K562 (cell line): ENCODE measurements around the gene CLTA. TPM values are rescaled to one million over a fixed set of nuclear protein-coding genes. Genes with fewer than 3 reads are reported as not detected.

Source experiments
- ATAC-seq: fragments of 200-7000 bp; cut with Tn5 transposase; 3 replicates; pipeline ENCODE4 v1.9.1; 2020; ENCODE audit warnings: moderate library complexity
- BruUV-seq: library from RNA; stranded (reverse); fragments of 400-500 nt; replicated peaks from 2 replicates; lab custom pipeline; 2021; lab: Mats Ljungman, UMichigan
- CTCF ChIA-PET: fragments of 300-600 bp; formaldehyde crosslinking; extraction: SDS; loops from one replicate; lab custom pipeline; 2021; ENCODE audit warnings: low intra/inter-chr PET ratio; lab: Yijun Ruan, JAX
- POLR2A ChIA-PET: fragments of 300-600, 350-650 bp; sonication (Branson Sonifier 250); formaldehyde crosslinking; extraction: SDS; loops from one replicate; lab custom pipeline; 2021; ENCODE audit warnings: antibody characterized with exemption, inconsistent platforms; lab: Yijun Ruan, JAX
- DNase-seq, 4 experiments: peaks; one replicate each; pipeline versions ENCODE4 v3.0.0 to v3.0.0-alpha.2; 2011 to 2018; ENCODE audit warnings: low spot score in 3 of 4, mixed read lengths in 3 of 4; ENCODE audit errors: extremely low read depth in 1 of 4
- FAIRE-seq: peaks from 2 replicates; lab custom pipeline; 2011; peaks lifted over from hg19 to GRCh38; lab: Jason Lieb, UNC
- H2AFZ ChIP-seq: 2 replicates; pipeline ENCODE4 v1.6.0; 2011; ENCODE audit warnings: low read depth, low read length, control low read depth, inconsistent platforms
- H3K27ac ChIP-seq: fragments of 200-600 bp; 3 replicates; pipeline ENCODE4 v1.8.0; 2011; ENCODE audit warnings: low read depth, mild to moderate bottlenecking, control low read depth, inconsistent platforms, low read length, moderate library complexity, mixed read lengths; ENCODE audit errors: extremely low read depth
- H3K27me3 ChIP-seq, 2 experiments: fragments of 300-600 bp in 1 of 2; 2 replicates in 1 of 2; 3 replicates in 1 of 2; pipeline versions ENCODE4 v1.6.0 to v1.8.0; 2011; ENCODE audit warnings: inconsistent platforms in 2 of 2, low read length in 2 of 2, mild to moderate bottlenecking in 1 of 2, mixed read lengths in 1 of 2, moderate library complexity in 1 of 2; ENCODE audit not compliant: control insufficient read depth in 2 of 2, insufficient read depth in 2 of 2
- H3K36me3 ChIP-seq: fragments of 300-600 bp; 3 replicates; pipeline ENCODE4 v1.8.0; 2011; ENCODE audit warnings: mild to moderate bottlenecking, low read length, inconsistent platforms; ENCODE audit not compliant: control insufficient read depth, insufficient read depth
- H3K4me1 ChIP-seq, 2 experiments: fragments of 200-600 bp in 1 of 2; replicated peaks in 1 of 2; 2 replicates in 1 of 2; 3 replicates in 1 of 2; pipeline versions ENCODE4 v1.5.1 to v1.8.0; 2011; ENCODE audit warnings: inconsistent platforms in 2 of 2, low read length in 2 of 2, mild to moderate bottlenecking in 1 of 2, mixed read lengths in 1 of 2, moderate library complexity in 1 of 2; ENCODE audit not compliant: control insufficient read depth in 2 of 2, insufficient read depth in 2 of 2
- H3K4me2 ChIP-seq: 2 replicates; pipeline ENCODE4 v1.6.1; 2011; ENCODE audit warnings: low read length, control low read depth, inconsistent platforms, mixed read lengths; ENCODE audit not compliant: insufficient read depth
- H3K4me3 ChIP-seq: fragments of 200-600 bp; sonication (generic), shearing (Covaris generic); 2 replicates; pipeline ENCODE4 v1.5.1; 2016; ENCODE audit warnings: control low read depth, inconsistent platforms
- H3K79me2 ChIP-seq: fragments of 200-600 bp; 3 replicates; pipeline ENCODE4 v1.8.0; 2011; ENCODE audit warnings: low read length, inconsistent platforms; ENCODE audit not compliant: control insufficient read depth, insufficient read depth
- H3K9ac ChIP-seq, 2 experiments: 2 replicates each; pipeline versions ENCODE4 v1.6.0 to v1.6.1; 2011; ENCODE audit warnings: low read depth in 2 of 2, low read length in 2 of 2, control low read depth in 1 of 2, inconsistent platforms in 1 of 2, mild to moderate bottlenecking in 1 of 2, mixed read lengths in 1 of 2; ENCODE audit not compliant: insufficient read depth in 1 of 2
- H3K9me1 ChIP-seq: one replicate; pipeline ENCODE4 v1.6.0; 2011; ENCODE audit warnings: inconsistent platforms, mild to moderate bottlenecking, low read length, moderate library complexity; ENCODE audit not compliant: control insufficient read depth, insufficient read depth
- H3K9me3 ChIP-seq: replicated peaks from 2 replicates; pipeline ENCODE4 v1.5.1; 2011; ENCODE audit warnings: low read depth, low read length, inconsistent platforms; ENCODE audit not compliant: control insufficient read depth, insufficient read depth
- H4K20me1 ChIP-seq: replicated peaks from 2 replicates; pipeline ENCODE4 v1.6.1; 2011; ENCODE audit warnings: low read length, inconsistent platforms, mixed read lengths; ENCODE audit not compliant: control insufficient read depth, insufficient read depth
- ARID1B ChIP-seq: fragments of 450-650 bp; IDR thresholded peaks from 2 replicates; pipeline ENCODE4 v1.6.1; 2016; ENCODE audit warnings: antibody characterized with exemption, mild to moderate bottlenecking, inconsistent platforms
- KAT2B ChIP-seq: IDR thresholded peaks from one replicate; pipeline ENCODE4 v1.6.1; 2012; ENCODE audit warnings: low read depth, mild to moderate bottlenecking, control low read depth, inconsistent platforms, low read length, moderate library complexity
- KLF10 ChIP-seq: fragments of 250-450 bp; sonication (Bioruptor Pico); IDR thresholded peaks from 2 replicates; pipeline ENCODE4 v1.6.1; 2021; ENCODE audit warnings: matching md5 sums
- MXI1 ChIP-seq: IDR thresholded peaks from 2 replicates; pipeline ENCODE4 v1.6.1; 2011; ENCODE audit warnings: low read depth, mild to moderate bottlenecking, improper control_type of control experiment, low read length
- NEUROD1 ChIP-seq: fragments of 150-350 bp; IDR thresholded peaks from 2 replicates; pipeline ENCODE4 v1.6.1; 2014; ENCODE audit warnings: borderline replicate concordance, low read length, low read depth; ENCODE audit not compliant: partially characterized antibody
- NFE2 ChIP-seq: IDR thresholded peaks from 2 replicates; pipeline ENCODE4 v1.6.1; 2014; ENCODE audit warnings: antibody characterized with exemption, low read depth
- NFE2L1 ChIP-seq: fragments of 450-650 bp; IDR thresholded peaks from 2 replicates; pipeline ENCODE4 v1.6.1; 2016; ENCODE audit warnings: missing genetic modification characterization, low read depth, mild to moderate bottlenecking, missing compliant biosample characterization, moderate library complexity, borderline replicate concordance
- POLR2AphosphoS2 ChIP-seq: IDR thresholded peaks from 2 replicates; pipeline ENCODE4 v1.6.1; 2012; ENCODE audit warnings: low read length, improper control_type of control experiment
- RBM14 ChIP-seq: fragments of 200-400 bp; formaldehyde crosslinking; IDR thresholded peaks from 2 replicates; pipeline ENCODE4 v1.6.1; 2018; ENCODE audit warnings: low read depth, mild to moderate bottlenecking, low read length, moderate library complexity, borderline replicate concordance; ENCODE audit not compliant: insufficient read depth
- RBM15 ChIP-seq: fragments of 200-400 bp; formaldehyde crosslinking; IDR thresholded peaks from 2 replicates; pipeline ENCODE4 v1.6.1; 2018; ENCODE audit warnings: mild to moderate bottlenecking, low read length, moderate library complexity; ENCODE audit not compliant: insufficient read depth
- RBM22 ChIP-seq: fragments of 200-400 bp; formaldehyde crosslinking; IDR thresholded peaks from 2 replicates; pipeline ENCODE4 v1.6.1; 2018; ENCODE audit warnings: low read length, low read depth; ENCODE audit not compliant: poor library complexity, severe bottlenecking
- RHOXF2B ChIP-seq: fragments of 250-450 bp; sonication (Bioruptor Pico); conservative IDR thresholded peaks from 2 replicates; pipeline ENCODE4 v1.5.1; 2021
- SETDB1 ChIP-seq: IDR thresholded peaks from one replicate; pipeline ENCODE4 v1.6.1; 2012; ENCODE audit warnings: low read length, control low read depth, inconsistent platforms
- SMAD4 ChIP-seq: fragments of 250-450 bp; sonication (Bioruptor Pico); conservative IDR thresholded peaks from 2 replicates; pipeline ENCODE4 v1.8.0; 2021; ENCODE audit warnings: inconsistent platforms, mild to moderate bottlenecking, moderate library complexity
- SPI1 ChIP-seq: IDR thresholded peaks from 2 replicates; pipeline ENCODE4 v1.6.1; 2011; ENCODE audit warnings: low read depth, low read length, control low read depth, borderline replicate concordance
- TCF7L2 ChIP-seq: fragments of 150-350 bp; IDR thresholded peaks from 2 replicates; pipeline ENCODE4 v1.6.1; 2016; ENCODE audit warnings: low read depth, mild to moderate bottlenecking, low read length, moderate library complexity
- TGIF2 ChIP-seq: sonication (generic); formaldehyde crosslinking; IDR thresholded peaks from 2 replicates; pipeline ENCODE4 v1.8.1; 2022; ENCODE audit warnings: mild to moderate bottlenecking, missing genetic modification reagents, moderate library complexity
- THAP7 ChIP-seq: fragments of 250-450 bp; sonication (Bioruptor Pico); IDR thresholded peaks from 2 replicates; pipeline ENCODE4 v1.5.0; 2021
- ZBTB17 ChIP-seq: fragments of 450-650 bp; formaldehyde crosslinking; IDR thresholded peaks from 2 replicates; pipeline ENCODE4 v1.4.0; 2020; ENCODE audit warnings: mild to moderate bottlenecking
- ZBTB7A ChIP-seq: IDR thresholded peaks from 2 replicates; pipeline ENCODE4 v1.6.1; 2011; ENCODE audit warnings: low read depth, mild to moderate bottlenecking, low read length, moderate library complexity, borderline replicate concordance; ENCODE audit not compliant: control insufficient read depth
- ZKSCAN8 ChIP-seq: fragments of 200-800 bp; sonication (Bioruptor generic); IDR thresholded peaks from 2 replicates; pipeline ENCODE4 v1.6.1; 2016; ENCODE audit warnings: missing genetic modification characterization, missing compliant biosample characterization
- ZNF239 ChIP-seq: fragments of 250-450 bp; sonication (Bioruptor Pico); IDR thresholded peaks from 2 replicates; pipeline ENCODE4 v1.4.0; 2020; ENCODE audit warnings: mild to moderate bottlenecking
- WGBS: fragments of 100-300 bp; shearing (Covaris generic); methylation state at CpG from one replicate; pipeline ENCODE4 v1.1.6; 2016; ENCODE audit warnings: low coverage, mixed read lengths; ENCODE audit not compliant: insufficient coverage; ENCODE audit errors: missing lambda C conversion rate; 5-methylcytosine and 5-hydroxymethylcytosine counted together
- in situ Hi-C: fragments of 300-500 bp; cut with MboI; formaldehyde crosslinking; loops from 4 replicates; pipeline ENCODE4 v1.15.0; 2018; ENCODE audit warnings: inconsistent platforms, mixed read lengths
- intact Hi-C: fragments of 100-400 bp; cut with micrococcal nuclease; formaldehyde crosslinking; loops from 2 replicates; pipeline ENCODE4 v1.14.2; 2022
- polyA plus RNA-seq, 8 experiments: library from polyadenylated mRNA; depleted of rRNA in 4 of 8; stranded (reverse) in 5 of 8; unstranded in 3 of 8; fragments of >200 nt; fragmentation: Nextera tagmentation in 2 of 8; fragmentation: Illumina TruSeq in 1 of 8; extraction: Ambion mirVana in 2 of 8; extraction: Trizol in 1 of 8; gene quantifications; 2 replicates each; pipeline versions ENCODE4 v1.2.1 to v1.2.3, GENCODE V29; 2011 to 2014; ENCODE audit warnings: inconsistent platforms in 1 of 8, missing spikeins in 1 of 8
- total RNA-seq, 7 experiments: library from RNA; depleted of rRNA in 6 of 7; stranded (reverse); fragments of >200 nt in 6 of 7; fragmentation: Illumina TruSeq in 2 of 7; extraction: Trizol in 2 of 7; gene quantifications; 2 replicates each; pipeline versions ENCODE4 v1.2.1 to v1.2.3, GENCODE V29; 2011 to 2021; ENCODE audit warnings: low replicate concordance in 1 of 7

The CLTA gene
- total and polyA plus RNA-seq, 9 of the 15 experiments (the other 6 are each of a cell fraction or from before 2014, with no cell fraction given): 37.8 to 219 (median 144) TPM

DNA sequence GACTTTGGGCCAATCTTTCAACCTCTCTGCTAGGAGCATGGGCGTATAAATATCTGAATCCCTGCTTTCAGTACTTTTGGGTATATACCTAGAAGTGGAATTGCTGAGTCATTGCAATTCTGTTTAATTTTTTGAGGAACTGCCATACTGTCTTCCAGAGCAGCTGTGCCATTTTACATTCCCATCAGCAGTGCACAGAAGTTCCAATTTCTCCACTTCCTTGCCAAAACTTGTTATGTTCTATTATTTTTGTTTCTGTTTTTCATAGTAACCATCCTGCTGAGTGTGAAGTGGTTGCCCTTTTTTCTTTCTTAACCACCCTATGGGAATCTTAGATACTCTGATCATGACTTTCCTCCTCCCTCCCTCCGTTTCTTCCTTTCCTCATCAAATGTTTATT, 32.6 kb upstream of the CLTA start:
- DNase-seq: no peak
- TF ChIP-seq MXI1 (no peak), TGIF2 (CRISPR knock-in tag) (no peak), SETDB1 (no peak), RBM14 (no peak), THAP7 (CRISPR knock-in tag) (no peak), NEUROD1 (no peak), RBM22 (no peak), RHOXF2B (CRISPR knock-in tag) (no peak), SPI1 (peak; percentile 66; the same call in 1 of the 2 replicates), KLF10 (CRISPR knock-in tag) (no peak), TCF7L2 (no peak), NFE2L1 (peak; percentile 72; the same call in 1 of the 2 replicates), ARID1B (0 out of 2 replicates have a peak, but pooled peaks have one; percentile 22), ZNF239 (CRISPR knock-in tag) (no peak), SMAD4 (no peak), NFE2 (peak; percentile 86), ZKSCAN8 (CRISPR knock-in tag) (no peak), KAT2B (no peak), RBM15 (no peak), POLR2AphosphoS2 (no peak), ZBTB7A (no peak), ZBTB17 (CRISPR knock-in tag) (no peak)

More for the DNA sequence above, 32.6 kb upstream of the CLTA start:
- Histone ChIP-seq H3K79me2 (no peaks in the 10 kb centered on the region), H3K9me1 (no peaks in the 10 kb centered on the region), H3K4me3 (no peak overlapping the region), H3K4me2 (no peak overlapping the region), H3K36me3 (no peaks in the 10 kb centered on the region), H3K27me3 (no peaks in the 10 kb centered on the region), H3K4me1 (peaks cover 2 to 3% of the 10 kb centered on the region in 2 experiments; a peak in 4 of 5 replicates), H4K20me1 (no peaks in the 10 kb centered on the region), H3K9ac (no peak overlapping the region), H2AFZ (no peak overlapping the region), H3K9me3 (0 out of 2 replicates have a peak, but pooled peaks cover 1% of the 10 kb centered on the region), H3K27ac (peak overlapping the region; percentile 26; the same call in 1 of the 3 replicates)
- intact Hi-C loops: no loop called here
- ChIA-PET CTCF (no interaction called here), POLR2A (no interaction called here)
- ATAC-seq (no peak; the same call in 2 of the 3 replicates), FAIRE-seq (no peak)
- WGBS: 53% methylated on average over 2 of the region's 2 CpGs
- no TSS peak for BruUV-seq
- in situ Hi-C loops: no loop called here
